Left colon (tissue), 2 donors: Measurements from ENCODE around the gene PHB1. TPM values are rescaled to one million over a fixed set of nuclear protein-coding genes. Genes with fewer than 3 reads are reported as not detected.

Experiments used
- ATAC-seq: fragments of 200-7000 bp; cut with Tn5 transposase; one replicate; pipeline ENCODE4 v1.9.1; 2020; ENCODE audit warnings: mild to moderate bottlenecking, moderate library complexity
- DNase-seq, 2 donors: peaks; one replicate each; pipeline ENCODE4 v3.0.0-alpha.2; 2020
- intact Hi-C, 2 donors: fragments of 100-400 bp; cut with DNase I in 1 of 2; cut with micrococcal nuclease in 1 of 2; formaldehyde crosslinking; loops; one replicate each; pipeline versions ENCODE4 v1.11.2 to v1.14.0; 2022; cut with DNase I, micrococcal nuclease
- long read RNA-seq: library from polyadenylated mRNA; unstranded; transcript quantifications from one replicate; pipeline ENCODE4 v2.0.0, GENCODE V29; 2021
- total RNA-seq, 2 donors: library from RNA; stranded (reverse); fragmentation: NEBNext Ultra II Directional; extraction: Animal tissue kit (Norgen Biotek cat#: 25700); gene quantifications; one replicate each; pipeline ENCODE4 v1.2.1, GENCODE V29; 2021
- donor health status: DM: no; HTN: no; CAD: no.
- donor health status: DM: yes; HTN: yes; CAD: no.

PHB1 gene
- 100 to 1,000 TPM; 213 to 244 TPM for total RNA-seq
- long read RNA-seq, transcript PHB-215 (7 exons, 1,908 nt) = minor isoform, 8 of 371 reads
- long read RNA-seq, transcript PHB-201 (7 exons, 1,832 nt) = major isoform, 309 of 371 reads
- long read RNA-seq, transcript PHB-211 (2 exons, 852 nt) = minor isoform, 6 of 371 reads
- long read RNA-seq, partial matches to known transcripts = 20 of 371 reads
- long read RNA-seq, other reads (novel, unspliced or antisense) = 25 of 371 reads

- intact Hi-C loops = no loop called here
- peak; percentile 95 to 97 for DNase-seq
- ATAC-seq = peak; percentile 98
Observed at GRCh38 chr17:49414622-49415350, at the start of gene PHB1. Gene PHB1, minus strand, starts transcription at chr17:49414882. Its CDS starts 1,618 bp downstream, at chr17:49413264.

GRCh38 chr17:49464049-49464448 is 49.4 kb upstream of the PHB1 start:
- DNase-seq (no peak), ATAC-seq (no peak)
- intact Hi-C loops = no loop called here

- intact Hi-C loops = no loop called here
- DNase-seq = no peak
- no peak for ATAC-seq
Observed at GRCh38 chr17:49461580-49461979, 46.9 kb upstream of the PHB1 start.

GRCh38 chr17:49460401-49460800 is 45.7 kb upstream of the PHB1 start:
- intact Hi-C loops = no loop called here
- ATAC-seq (no peak), DNase-seq (no peak)

- intact Hi-C loops = no loop called here
- DNase-seq (no peak), ATAC-seq (no peak)
Observed at GRCh38 chr17:49459401-49459984, 44.8 kb upstream of the PHB1 start.

GRCh38 chr17:49457564-49458535 is 43.2 kb upstream of the PHB1 start:
- DNase-seq (no peak), ATAC-seq (no peak)
- intact Hi-C loops = no loop called here

- intact Hi-C loops = no loop called here
- ATAC-seq = no peak
Observed at GRCh38 chr17:49456183-49456965, 41.7 kb upstream of the PHB1 start.

GRCh38 chr17:49455272-49455861 is 40.7 kb upstream of the PHB1 start:
- DNase-seq (no peak), ATAC-seq (no peak)
- intact Hi-C loops = no loop called here

More at GRCh38 chr17:49456183-49456965, 41.7 kb upstream of the PHB1 start:
- no peak for DNase-seq

- no peak for ATAC-seq
- DNase-seq = no peak
- intact Hi-C loops = no loop called here
Observed at GRCh38 chr17:49454050-49454449, 39.4 kb upstream of the PHB1 start.

GRCh38 chr17:49452661-49453060 is 38.0 kb upstream of the PHB1 start:
- no peak for DNase-seq
- intact Hi-C loops = no loop called here
- no peak for ATAC-seq

- intact Hi-C loops = no loop called here
- no peak for DNase-seq
- ATAC-seq = no peak
Observed at GRCh38 chr17:49452201-49452600, 37.5 kb upstream of the PHB1 start.

- intact Hi-C loops = no loop called here
- ATAC-seq = no peak
- DNase-seq = no peak
Observed at GRCh38 chr17:49450735-49451134, 36.1 kb upstream of the PHB1 start.

GRCh38 chr17:49450181-49450580 is 35.5 kb upstream of the PHB1 start:
- ATAC-seq = no peak
- no peak for DNase-seq
- intact Hi-C loops = no loop called here

GRCh38 chr17:49447628-49448302 is 33.1 kb upstream of the PHB1 start:
- ATAC-seq (no peak), DNase-seq (no peak)
- intact Hi-C loops = no loop called here

- ATAC-seq (no peak), DNase-seq (no peak)
- intact Hi-C loops = no loop called here
Observed at GRCh38 chr17:49445591-49445990, 30.9 kb upstream of the PHB1 start.

GRCh38 chr17:49444384-49444783 is 29.7 kb upstream of the PHB1 start:
- intact Hi-C loops = no loop called here

GRCh38 chr17:49443862-49444261 is 29.2 kb upstream of the PHB1 start:
- intact Hi-C loops = no loop called here
- ATAC-seq (no peak), DNase-seq (no peak)

More at GRCh38 chr17:49444384-49444783, 29.7 kb upstream of the PHB1 start:
- no peak for DNase-seq
- ATAC-seq = no peak
